Activated CD4-positive, alpha-beta T cell treated with anti-CD3 and anti-CD28 coated beads, Interleukin-2, amount 50 U/mL, for 24 hours (primary cell): ENCODE measurements around the gene NIT1.

Experiments
- DNase-seq, 2 donors: peaks; one replicate each; pipeline ENCODE4 v3.0.0-alpha.2; 2020; ENCODE audit warnings: low read depth in 1 of 2, low spot score in 1 of 2

The NIT1 gene

GRCh38 chr1:161083748-161084596, 33.9 kb upstream of the NIT1 start:
- no peak for DNase-seq

- DNase-seq, result no peak
Measured at GRCh38 chr1:161084597-161084988, 33.3 kb upstream of the NIT1 start.

GRCh38 chr1:161085165-161085564, 32.7 kb upstream of the NIT1 start:
- no peak for DNase-seq

DNA sequence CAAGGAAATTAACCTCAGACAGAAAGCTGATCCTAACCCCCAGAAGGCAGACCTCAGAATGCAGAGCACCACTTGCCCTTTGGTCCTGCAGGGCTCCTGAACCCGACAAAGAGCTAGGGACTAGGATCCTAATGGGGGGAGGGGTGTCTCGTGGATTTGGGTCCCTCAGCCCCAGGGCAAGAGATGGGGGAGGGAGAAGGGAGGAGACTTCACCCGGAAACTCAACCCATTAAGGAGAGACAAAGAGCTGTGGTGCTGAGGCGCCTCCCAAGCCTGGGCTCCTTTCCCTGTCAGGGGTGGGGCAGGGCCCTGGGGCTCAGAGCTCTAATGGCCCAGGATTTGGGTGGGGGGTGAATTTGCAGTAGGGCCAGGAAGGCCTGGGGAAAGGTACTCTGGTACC, 31.4 kb upstream of the NIT1 start:
- no peak for DNase-seq

DNA sequence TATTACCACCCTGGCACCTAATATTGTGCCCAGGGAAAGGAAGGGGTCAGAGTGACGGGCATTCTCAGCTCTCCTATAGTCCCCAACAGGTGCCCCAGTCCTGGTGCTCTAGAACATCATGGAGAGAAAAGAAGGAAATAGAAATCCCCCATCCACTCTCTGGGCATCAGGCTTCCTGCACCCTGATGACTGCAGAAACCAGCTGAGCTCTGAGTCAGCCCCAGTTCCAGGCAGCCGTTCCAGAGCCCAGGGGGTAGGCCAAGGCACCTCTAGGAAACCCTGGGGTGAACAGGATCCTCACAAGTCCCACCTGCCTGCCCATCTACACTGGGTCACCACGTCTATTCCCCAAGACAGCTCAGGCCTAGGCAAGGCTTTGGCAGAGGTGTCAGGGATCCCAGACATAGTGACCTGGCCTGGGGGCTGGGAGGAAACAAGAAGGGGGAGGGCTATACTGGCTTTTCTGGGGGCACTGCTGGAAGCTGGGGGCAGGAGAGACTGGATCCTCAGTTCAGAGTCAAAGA, 29.3 kb upstream of the NIT1 start:
- no peak for DNase-seq

DNA sequence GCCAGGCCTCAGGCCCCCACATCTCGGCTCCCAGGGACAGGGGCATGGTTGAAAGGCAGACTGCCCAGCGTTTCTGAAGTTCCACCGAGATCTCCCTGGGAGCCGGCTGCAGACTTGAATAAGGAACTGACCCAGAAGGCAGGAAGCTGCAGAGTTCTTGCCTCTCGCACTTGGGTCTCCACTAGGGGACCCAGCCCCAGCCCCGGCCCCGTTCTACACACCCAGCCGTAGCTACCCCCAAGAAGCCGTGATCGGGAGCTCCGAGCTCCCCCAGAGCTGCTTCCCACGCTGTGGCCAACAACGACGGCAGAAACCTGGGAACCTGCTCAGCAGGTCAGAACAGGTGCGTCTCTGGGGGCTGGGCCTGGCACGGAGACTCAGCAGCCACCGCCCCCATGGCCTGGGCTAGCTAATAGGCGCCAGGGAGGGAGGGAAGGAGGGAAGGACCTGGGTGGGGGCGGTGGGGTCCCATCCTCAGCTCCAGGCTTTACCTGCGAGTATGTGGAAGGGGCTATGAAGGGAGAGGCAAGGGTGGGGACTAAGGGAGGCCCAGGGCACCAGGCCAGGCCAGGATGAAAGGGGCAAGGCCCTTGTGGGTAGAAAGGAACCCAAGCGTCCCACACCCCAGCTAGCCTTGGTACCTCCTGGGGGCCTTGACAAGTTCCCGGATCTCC, 28.5 kb upstream of the NIT1 start, which contains the start of gene NECTIN4:
Gene NECTIN4 (minus strand): TSS at position 308 of the 674 bp plus-strand sequence. CDS start 262 bp downstream, at position 46.
- no peak for DNase-seq

DNA sequence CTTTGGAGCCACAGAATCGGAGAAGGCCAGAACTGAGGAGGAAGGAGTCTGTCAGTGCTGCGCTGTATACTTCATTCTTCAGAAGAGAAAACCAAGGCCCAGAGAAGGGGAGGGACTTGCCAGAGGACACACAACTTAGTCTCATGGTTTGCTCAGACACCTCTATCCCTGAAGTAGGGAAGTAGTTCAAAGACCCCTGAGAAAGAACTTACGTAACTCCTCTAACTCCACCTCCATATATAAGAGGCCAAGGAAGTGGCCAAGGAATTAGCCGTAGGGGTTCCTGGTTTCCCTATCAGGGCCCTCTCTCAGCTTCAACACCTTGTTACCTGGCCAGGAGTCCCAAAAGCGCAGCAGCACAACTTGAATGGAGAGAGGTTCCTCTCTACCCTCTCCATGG, 28.0 kb upstream of the NIT1 start:
- DNase-seq, result no peak

DNA sequence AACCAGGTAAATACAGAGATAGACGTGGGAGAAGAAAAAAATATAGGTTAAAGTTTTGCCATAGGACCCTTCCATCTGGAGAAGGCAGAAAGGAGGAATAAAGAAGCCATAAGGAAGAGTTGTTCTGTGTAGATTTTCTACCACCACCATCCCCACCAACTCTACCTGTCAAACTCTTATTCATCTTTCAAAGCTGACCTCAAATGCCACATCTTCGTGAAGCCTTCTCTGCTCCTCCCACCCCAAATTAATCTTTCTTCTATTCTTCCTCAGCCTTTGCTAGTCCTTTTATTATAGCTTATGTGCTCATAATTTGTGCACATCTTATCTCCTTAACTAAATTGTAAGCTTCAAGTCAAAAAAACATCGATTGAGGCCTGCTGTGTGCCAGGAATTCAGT, 27.3 kb upstream of the NIT1 start:
- no peak for DNase-seq

- DNase-seq, result no peak
Measured at GRCh38 chr1:161091093-161091492, 26.8 kb upstream of the NIT1 start.

GRCh38 chr1:161091796-161092507, 26.0 kb upstream of the NIT1 start:
- no peak for DNase-seq

- peak; percentile 24 to 52 for DNase-seq
Measured at GRCh38 chr1:161092621-161093028, 25.3 kb upstream of the NIT1 start.

GRCh38 chr1:161094481-161094880, 23.4 kb upstream of the NIT1 start:
- DNase-seq, result no peak

DNA sequence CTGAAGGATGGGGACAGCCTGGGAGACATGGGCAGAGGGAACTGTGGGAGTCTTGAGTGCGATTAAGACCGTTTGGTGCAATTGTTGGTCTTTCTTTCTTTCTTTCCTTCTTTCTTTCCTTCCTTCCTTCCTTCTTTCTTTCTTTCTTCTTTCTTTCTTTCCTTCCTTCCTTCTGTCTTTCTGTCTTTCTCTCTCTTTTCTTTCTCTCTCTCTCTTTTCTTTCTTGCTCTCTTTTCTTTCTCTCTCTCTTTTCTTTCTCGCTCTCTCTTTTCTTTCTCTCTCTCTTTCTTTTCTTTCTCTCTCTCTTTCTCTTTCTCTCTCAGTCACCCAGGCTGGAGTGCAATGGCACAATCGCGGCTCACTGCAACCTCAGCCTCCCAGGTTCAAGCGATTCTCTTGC, 22.7 kb upstream of the NIT1 start:
- DNase-seq, result no peak

- DNase-seq, result no peak
Measured at GRCh38 chr1:161096015-161096414, 21.9 kb upstream of the NIT1 start.

GRCh38 chr1:161096530-161096929, 21.4 kb upstream of the NIT1 start:
- DNase-seq, result no peak

DNA sequence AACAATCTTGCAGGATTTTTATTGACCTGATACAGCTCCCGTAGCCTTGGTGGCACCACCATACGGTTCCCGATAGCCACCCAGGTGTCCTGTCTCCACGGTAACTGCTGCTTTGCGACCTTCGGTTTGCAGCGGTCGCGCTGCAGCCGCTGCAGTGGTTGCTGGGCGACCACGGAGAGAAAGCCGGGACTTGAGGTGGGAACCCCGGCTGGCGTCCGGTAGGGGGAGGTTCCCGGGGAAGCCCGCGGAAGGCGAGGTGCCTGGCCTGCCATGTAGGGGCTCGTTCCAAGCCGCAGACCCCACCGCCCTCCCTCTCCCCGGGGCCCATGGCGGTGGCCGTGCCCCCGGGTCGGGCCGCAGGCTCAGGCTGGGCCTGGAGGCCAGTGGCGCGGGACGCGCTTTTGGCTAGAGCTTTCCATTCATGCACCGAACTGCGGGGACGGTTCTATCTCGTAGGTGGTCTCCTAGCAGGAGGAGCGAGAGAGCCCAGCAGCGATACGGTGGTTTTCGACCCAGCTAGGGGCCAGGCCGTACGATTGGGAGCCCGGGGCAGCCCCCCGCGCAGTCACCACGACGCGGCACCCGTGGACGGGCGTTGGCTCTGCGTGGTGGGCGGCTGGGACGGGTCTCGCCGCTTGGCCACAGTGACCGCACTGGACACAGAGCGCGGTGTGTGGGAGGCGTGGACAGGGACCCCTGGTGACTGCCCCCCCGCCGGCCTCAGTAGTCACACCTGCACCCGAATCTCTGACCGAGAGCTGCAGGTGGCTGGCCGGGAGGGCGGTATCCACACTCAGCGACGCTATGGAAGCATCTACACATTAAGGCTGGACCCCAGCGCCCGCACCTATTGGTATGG, 19.5 kb upstream of the NIT1 start, which contains the start of gene KLHDC9:
Gene KLHDC9 (plus strand): TSS at position 152 of the 859 bp plus-strand sequence. CDS start 175 bp downstream, at position 327.
- peak; percentile 28 to 49 for DNase-seq

- no peak for DNase-seq
Measured at GRCh38 chr1:161099090-161099802, 18.7 kb upstream of the NIT1 start.

GRCh38 chr1:161100556-161100955, 17.3 kb upstream of the NIT1 start:
- no peak for DNase-seq

DNA sequence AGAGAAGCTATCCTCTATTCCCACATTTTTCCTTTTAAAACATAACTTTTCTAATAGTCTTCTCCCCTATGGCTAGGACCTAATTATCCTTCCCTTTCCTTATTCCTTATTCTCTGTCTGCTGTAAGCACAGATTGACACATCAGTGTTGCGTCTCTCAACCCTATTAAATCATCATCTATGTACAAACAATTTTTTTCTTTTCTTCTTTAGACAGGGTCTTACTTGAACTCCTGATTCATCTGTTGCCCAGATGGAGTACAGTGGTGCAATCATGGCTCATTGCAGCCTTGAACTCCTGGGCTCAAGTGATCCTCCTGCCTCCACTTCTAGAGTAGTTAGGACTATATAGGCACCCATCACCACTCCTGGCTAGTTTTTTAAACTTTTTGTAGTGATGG, 11.5 kb upstream of the NIT1 start:
- no peak for DNase-seq

DNA sequence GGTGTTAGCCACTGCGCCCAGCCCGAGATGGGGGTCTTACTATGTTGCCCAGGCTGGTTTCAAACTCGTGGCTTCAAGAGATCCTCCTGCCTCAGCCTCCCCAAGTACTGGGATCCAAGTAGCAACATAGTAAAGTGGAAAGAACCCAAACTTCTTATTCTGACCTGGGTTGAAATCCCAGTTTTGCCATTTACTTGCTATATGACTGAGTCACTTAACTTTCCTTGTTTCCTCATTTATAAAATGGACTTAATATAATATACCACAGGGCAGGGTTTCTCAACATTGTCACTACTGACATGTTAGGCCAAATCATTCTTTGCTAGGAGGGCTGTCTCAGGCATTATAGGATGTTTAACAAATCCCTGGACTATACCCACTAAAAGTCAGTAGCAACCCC, 6.8 kb upstream of the NIT1 start:
- no peak for DNase-seq
